B cell (primary cell): ENCODE measurements around the gene CNNM3. TPM values are rescaled to one million over a fixed set of nuclear protein-coding genes. Genes with fewer than 3 reads are reported as not detected.

ENCODE experiments used
- ATAC-seq: fragments of 200-7000 bp; cut with Tn5 transposase; one replicate; pipeline ENCODE4 v1.10.0; 2021; ENCODE audit warnings: low read depth, mild to moderate bottlenecking, moderate number of reproducible peaks, moderate library complexity
- CTCF ChIA-PET: fragments of 350-600 bp; sonication (Branson Sonifier 250); formaldehyde crosslinking; loops from one replicate; lab custom pipeline; 2021; ENCODE audit warnings: antibody characterized with exemption, inconsistent platforms; lab: Charles Lee
- POLR2A ChIA-PET: fragments of 350-600 bp; sonication (Branson Sonifier 250); formaldehyde crosslinking; loops from one replicate; lab custom pipeline; 2021; ENCODE audit warnings: antibody characterized with exemption; lab: Charles Lee
- DNase-seq: peaks from one replicate; pipeline ENCODE4 v3.0.0; 2013
- H2AFZ ChIP-seq: 2 replicates; pipeline ENCODE4 v1.6.1; 2012; ENCODE audit warnings: mild to moderate bottlenecking, low read depth, low read length; ENCODE audit not compliant: insufficient read depth, poor library complexity, severe bottlenecking
- H3K27ac ChIP-seq, 2 donors: 1 replicate in 1 of 2; 2 replicates in 1 of 2; pipeline ENCODE4 v1.5.1; 2012 to 2013; ENCODE audit warnings: low read length in 2 of 2, mild to moderate bottlenecking in 2 of 2, moderate library complexity in 1 of 2
- H3K27me3 ChIP-seq, 4 experiments: fragments of 200-600 bp in 1 of 4; sonication (generic) in 1 of 4; replicated peaks in 1 of 4; 1 replicate in 2 of 4; 2 replicates in 2 of 4; pipeline versions ENCODE4 v1.6.1 to v1.7.0; 2013 to 2016; ENCODE audit warnings: low read length in 3 of 4, mild to moderate bottlenecking in 2 of 4, mixed read lengths in 1 of 4, moderate library complexity in 1 of 4; ENCODE audit not compliant: insufficient read depth in 4 of 4, control insufficient read depth in 3 of 4; ENCODE audit errors: control extremely low read depth in 1 of 4
- H3K36me3 ChIP-seq, 2 experiments: replicated peaks in 1 of 2; 1 replicate in 1 of 2; 2 replicates in 1 of 2; pipeline versions ENCODE4 v1.6.1 to v1.7.1; 2013; ENCODE audit warnings: low read length in 1 of 2; ENCODE audit not compliant: insufficient read depth in 2 of 2, control insufficient read depth in 1 of 2; ENCODE audit errors: control extremely low read depth in 1 of 2, extremely low read depth in 1 of 2
- H3K4me1 ChIP-seq, 2 donors: fragments of 200-600 bp in 1 of 2; sonication (generic) in 1 of 2; 1 replicate in 1 of 2; 2 replicates in 1 of 2; pipeline versions ENCODE4 v1.5.1 to v1.6.1; 2013 to 2017; ENCODE audit warnings: low read length in 2 of 2; ENCODE audit not compliant: control insufficient read depth in 2 of 2, insufficient read depth in 2 of 2
- H3K4me2 ChIP-seq: replicated peaks from 2 replicates; pipeline ENCODE3; 2012; ENCODE audit warnings: mild to moderate bottlenecking, low read depth, low read length; ENCODE audit not compliant: poor library complexity, severe bottlenecking
- H3K4me3 ChIP-seq, 5 experiments: fragments of 200-600 bp in 1 of 5; sonication (generic) in 1 of 5; 1 replicate in 3 of 5; 2 replicates in 2 of 5; pipeline versions ENCODE4 v1.5.1 to v1.7.0; 2011 to 2016; ENCODE audit warnings: low read length in 4 of 5, mild to moderate bottlenecking in 4 of 5, low read depth in 2 of 5, control low read depth in 1 of 5, moderate library complexity in 1 of 5; ENCODE audit not compliant: insufficient read depth in 1 of 5; ENCODE audit errors: control extremely low read depth in 1 of 5, extremely low read depth in 1 of 5
- H3K79me2 ChIP-seq: fragments of 200-600 bp; sonication (generic); one replicate; pipeline ENCODE4 v1.6.0; 2016; ENCODE audit warnings: low read length; ENCODE audit not compliant: control insufficient read depth, insufficient read depth
- H3K9ac ChIP-seq: fragments of 200-600 bp; sonication (generic); 2 replicates; pipeline ENCODE4 v1.6.1; 2017; ENCODE audit warnings: mild to moderate bottlenecking, low read length, moderate library complexity
- H3K9me3 ChIP-seq, 3 donors: one replicate each; pipeline versions ENCODE4 v1.6.1 to v1.7.1; 2013; ENCODE audit warnings: low read length in 2 of 3; ENCODE audit not compliant: control insufficient read depth in 2 of 3, insufficient read depth in 1 of 3; ENCODE audit errors: control extremely low read depth in 1 of 3
- H4K20me1 ChIP-seq: 2 replicates; pipeline ENCODE4 v1.6.0; 2012; ENCODE audit warnings: mild to moderate bottlenecking, low read length; ENCODE audit not compliant: insufficient read depth, control insufficient read depth, poor library complexity, severe bottlenecking
- H3K27ac Mint-ChIP-seq: one replicate; pipeline ENCODE4 v1.8.0; 2021; ENCODE audit warnings: mixed read lengths
- H3K27me3 Mint-ChIP-seq: one replicate; pipeline ENCODE4 v1.8.0; 2021; ENCODE audit warnings: mixed read lengths
- H3K4me1 Mint-ChIP-seq: one replicate; pipeline ENCODE4 v1.8.0; 2021; ENCODE audit warnings: mixed read lengths
- H3K4me3 Mint-ChIP-seq: one replicate; pipeline ENCODE4 v1.8.0; 2021; ENCODE audit warnings: mixed read lengths
- H3K9me3 Mint-ChIP-seq: one replicate; pipeline ENCODE4 v1.8.0; 2022; ENCODE audit warnings: mixed read lengths; ENCODE audit not compliant: insufficient read depth
- CTCF ChIP-seq: fragments of 200-600 bp; IDR thresholded peaks from one replicate; pipeline ENCODE4 v1.8.0; 2022; ENCODE audit warnings: antibody characterized with exemption, mild to moderate bottlenecking
- EZH2 ChIP-seq: IDR thresholded peaks from 2 replicates; pipeline ENCODE4 v1.6.1; 2012; ENCODE audit warnings: borderline replicate concordance, low read depth, mild to moderate bottlenecking, moderate library complexity, low read length; ENCODE audit not compliant: insufficient read depth, poor library complexity, severe bottlenecking
- WGBS: methylation state at CpG from one replicate; pipeline ENCODE4 v1.1.5; 2013; ENCODE audit warnings: missing lambda C conversion rate; ENCODE audit not compliant: insufficient coverage; 5-methylcytosine and 5-hydroxymethylcytosine counted together
- intact Hi-C: fragments of 100-400 bp; cut with micrococcal nuclease; formaldehyde crosslinking; loops from one replicate; pipeline ENCODE4 v1.10.0; 2022
- polyA plus RNA-seq: library from polyadenylated mRNA; depleted of rRNA; stranded (reverse); fragments of >200 nt; gene quantifications from 2 replicates; pipeline ENCODE4 v1.2.3, GENCODE V29; 2012
- total RNA-seq, 2 donors: library from RNA; stranded (reverse); fragments of 120-200 nt in 1 of 2; gene quantifications; 1 replicate in 1 of 2; 2 replicates in 1 of 2; pipeline versions ENCODE4 v1.2.3 to v1.2.4, GENCODE V29; 2013 to 2022

CNNM3 gene
- total and polyA plus RNA-seq, 2 donors (not counting 1 experiment from before 2014, with no cell fraction given): 28.8 to 54.7 TPM

- no peaks in the 10 kb centered on the region for H3K36me3 ChIP-seq
- Mint-ChIP-seq H3K27ac (peak overlapping the region; percentile 6), H3K4me3 (peak overlapping the region; percentile 86), H3K4me1 (peaks cover 17% of the 10 kb centered on the region), H3K27me3 (no peaks in the 10 kb centered on the region), H3K9me3 (no peaks in the 10 kb centered on the region)
- POLR2A ChIA-PET: no interaction called here
- H3K79me2 ChIP-seq: peaks cover 20% of the 10 kb centered on the region
- peaks cover 0 to 10% (median 0%) of the 10 kb centered on the region in 4 experiments for H3K27me3 ChIP-seq
- ATAC-seq: no peak
- no peak overlapping the region for H3K27ac ChIP-seq
- H3K4me2 ChIP-seq: peak overlapping the region; percentile 95
- intact Hi-C loops: loop anchor here (2.0 to 5.0 kb wide), 2 partner anchors 98 to 322 kb away; partner anchors contain the start of genes ARID5A and CNNM4
- peaks cover 16 to 20% of the 10 kb centered on the region in 2 donors for H3K4me1 ChIP-seq
- no peak overlapping the region for H2AFZ ChIP-seq
- peak overlapping the region in 2 of 5 experiments; percentile 58 to 85 for H3K4me3 ChIP-seq
- TF ChIP-seq CTCF: no peak
- TF ChIP-seq EZH2: no peak
- no peaks in the 10 kb centered on the region for H3K9me3 ChIP-seq
- WGBS: 94% methylated on average over 9 of the region's 11 CpGs
- peaks cover 6% of the 10 kb centered on the region for H4K20me1 ChIP-seq
- CTCF ChIA-PET: interaction anchor here (2.1 to 3.3 kb wide), 5 partner anchors 88 to 100 kb away, joined by 10 to 45 read pairs (median 11); no protein-coding TSS in a partner anchor
- no peak overlapping the region for H3K9ac ChIP-seq
- DNase-seq: no peak
These were observed 43.1 kb downstream of the CNNM3 start for GRCh38 chr2:96859099-96859649.

- Histone ChIP-seq H3K4me3 (no peak overlapping the region), H3K79me2 (peaks cover 20% of the 10 kb centered on the region), H3K27ac (no peak overlapping the region), H3K4me1 (peaks cover 16 to 20% of the 10 kb centered on the region in 2 donors), H4K20me1 (peaks cover 6% of the 10 kb centered on the region), H2AFZ (no peak overlapping the region), H3K36me3 (no peaks in the 10 kb centered on the region), H3K27me3 (peaks cover 0 to 10% (median 0%) of the 10 kb centered on the region in 4 experiments), H3K9me3 (no peaks in the 10 kb centered on the region), H3K9ac (no peak overlapping the region), H3K4me2 (no peak overlapping the region)
- no peaks in the 10 kb centered on the region for H3K9me3 Mint-ChIP-seq
- ChIA-PET POLR2A (no interaction called here), CTCF (interaction anchor here (0.6 kb wide), 1 partner anchor 450 kb away, joined by 3 read pairs; no protein-coding TSS in a partner anchor)
- H3K27ac Mint-ChIP-seq: no peak overlapping the region
- intact Hi-C loops: loop anchor here (2.0 to 5.0 kb wide), 2 partner anchors 99 to 322 kb away; partner anchors contain the start of genes ARID5A and CNNM4
- 94% methylated on average over 2 of the region's 4 CpGs for WGBS
- H3K27me3 Mint-ChIP-seq: no peaks in the 10 kb centered on the region
- H3K4me3 Mint-ChIP-seq: peak overlapping the region; percentile 86
- ATAC-seq: no peak
- TF ChIP-seq CTCF: no peak
- no peak for TF ChIP-seq EZH2
- no peak for DNase-seq
- H3K4me1 Mint-ChIP-seq: peaks cover 17% of the 10 kb centered on the region
These were observed 43.6 kb downstream of the CNNM3 start for GRCh38 chr2:96859681-96860064.
